Tibial nerve (tissue), 4 donors: Measurements from ENCODE around the gene SPTBN1. TPM values are rescaled to one million over a fixed set of nuclear protein-coding genes. Genes with fewer than 3 reads are reported as not detected.
A peak's percentile ranks its signal among the peaks of the same experiment; 100 is the strongest.

Experiments
- DNase-seq, 2 donors: peaks; one replicate each; pipeline ENCODE4 v3.0.0-alpha.2; 2019; ENCODE audit warnings: low spot score in 2 of 2
- H3K27ac ChIP-seq, 4 donors: fragments of 200-600 bp; sonication (generic) in 3 of 4; one replicate each; pipeline ENCODE4 v1.5.1; 2017 to 2019; ENCODE audit warnings: mild to moderate bottlenecking in 1 of 4
- H3K27me3 ChIP-seq, 2 donors: fragments of 200-600 bp; sonication (generic) in 1 of 2; one replicate each; pipeline versions ENCODE4 v1.5.1 to v1.6.0; 2017 to 2019
- H3K36me3 ChIP-seq, 3 donors: fragments of 200-600 bp; sonication (generic); one replicate each; pipeline ENCODE4 v1.5.1; 2018 to 2019
- H3K4me1 ChIP-seq, 4 donors: fragments of 200-600 bp; sonication (generic) in 3 of 4; one replicate each; pipeline ENCODE4 v1.5.1; 2017 to 2019
- H3K4me3 ChIP-seq, 4 donors: fragments of 200-600 bp; sonication (generic) in 3 of 4; one replicate each; pipeline ENCODE4 v1.5.1; 2017 to 2019; ENCODE audit warnings: mild to moderate bottlenecking in 1 of 4, moderate library complexity in 1 of 4
- H3K9me3 ChIP-seq, 4 donors: fragments of 200-600 bp; sonication (generic) in 3 of 4; one replicate each; pipeline ENCODE4 v1.5.1; 2017 to 2019
- CTCF ChIP-seq, 5 experiments: fragments of 200-600 bp in 3 of 5; fragments of 450-650 bp in 2 of 5; sonication (generic) in 3 of 5; IDR thresholded peaks; one replicate each; pipeline ENCODE4 v1.5.1; 2016 to 2019; ENCODE audit warnings: antibody characterized with exemption in 5 of 5, mild to moderate bottlenecking in 3 of 5, moderate library complexity in 2 of 5
- EP300 ChIP-seq, 2 donors: sonication (generic); formaldehyde crosslinking; IDR thresholded peaks; one replicate each; pipeline ENCODE4 v1.6.1; 2017; ENCODE audit warnings: antibody characterized with exemption in 2 of 2, mild to moderate bottlenecking in 1 of 2
- POLR2A ChIP-seq, 2 donors: fragments of 450-650 bp; IDR thresholded peaks; one replicate each; pipeline ENCODE4 v1.6.1; 2017; ENCODE audit warnings: antibody characterized with exemption in 2 of 2, mild to moderate bottlenecking in 2 of 2, moderate library complexity in 2 of 2
- WGBS, 2 donors: methylation state at CpG; one replicate each; pipeline ENCODE4 v1.1.5; 2018; 5-methylcytosine and 5-hydroxymethylcytosine counted together
- total RNA-seq, 4 donors: library from RNA; depleted of rRNA; stranded (reverse); fragments of >200 nt; gene quantifications; one replicate each; pipeline ENCODE4 v1.1.0, GENCODE V29; 2016

Gene SPTBN1
- total RNA-seq, 4 donors from 2014 or later, result 670 to 967 (median 890) TPM

GRCh38 chr2:54575379-54575888, 119.3 kb downstream of the SPTBN1 start:
- Histone ChIP-seq H3K4me1 (peaks cover 8 to 98% (median 96%) of the 10 kb centered on the region in 4 donors), H3K27ac (peak overlapping the region in 2 of 4 donors; percentile 80 to 91), H3K9me3 (no peaks in the 10 kb centered on the region), H3K36me3 (no peaks in the 10 kb centered on the region), H3K27me3 (no peaks in the 10 kb centered on the region), H3K4me3 (no peak overlapping the region)
- TF ChIP-seq POLR2A (IDR thresholded peaks at IDR 0.05) (no peak), CTCF (IDR thresholded peaks at IDR 0.05) (no peak), EP300 (IDR thresholded peaks at IDR 0.05) (no peak)
- DNase-seq, result no peak
- WGBS, 2 donors, result 83 to 88% methylated on average over 9 of the region's 9 CpGs

GRCh38 chr2:54577035-54577434, 120.9 kb downstream of the SPTBN1 start:
- Histone ChIP-seq H3K9me3 (no peaks in the 10 kb centered on the region), H3K36me3 (no peaks in the 10 kb centered on the region), H3K27me3 (no peaks in the 10 kb centered on the region), H3K4me3 (no peak overlapping the region), H3K4me1 (peaks cover 5 to 97% (median 93%) of the 10 kb centered on the region in 4 donors), H3K27ac (peak overlapping the region in 1 of 4 donors; percentile 23)
- TF ChIP-seq EP300 (IDR thresholded peaks at IDR 0.05) (no peak), CTCF (IDR thresholded peaks at IDR 0.05) (no peak), POLR2A (IDR thresholded peaks at IDR 0.05) (no peak)
- 37 to 41% methylated on average over 3 of the region's 3 CpGs for WGBS, 2 donors
- no peak for DNase-seq

- WGBS, 2 donors, result 20 to 34% methylated on average over 6 of the region's 6 CpGs
- H3K4me1 ChIP-seq, result peaks cover 5 to 97% (median 86%) of the 10 kb centered on the region in 4 donors
- H3K27ac ChIP-seq, result peak overlapping the region in 3 of 4 donors; percentile 4 to 59 (median 15)
Observed at GRCh38 chr2:54577944-54578647, 122.0 kb downstream of the SPTBN1 start.

GRCh38 chr2:54578648-54579045, 122.5 kb downstream of the SPTBN1 start:
- no peak for TF ChIP-seq POLR2A (IDR thresholded peaks at IDR 0.05)
- no peak for TF ChIP-seq CTCF (IDR thresholded peaks at IDR 0.05)
- no peak for TF ChIP-seq EP300 (IDR thresholded peaks at IDR 0.05)
- no peak for DNase-seq
- no peak overlapping the region for H3K4me3 ChIP-seq
- H3K4me1 ChIP-seq, result peaks cover 5 to 97% (median 83%) of the 10 kb centered on the region in 4 donors
- H3K27me3 ChIP-seq, result no peaks in the 10 kb centered on the region
- no peaks in the 10 kb centered on the region for H3K9me3 ChIP-seq
- peak overlapping the region in 2 of 4 donors; percentile 8 to 59 for H3K27ac ChIP-seq
- no peaks in the 10 kb centered on the region for H3K36me3 ChIP-seq

More at GRCh38 chr2:54577944-54578647, 122.0 kb downstream of the SPTBN1 start:
- Histone ChIP-seq H3K4me3 (no peak overlapping the region), H3K9me3 (no peaks in the 10 kb centered on the region), H3K27me3 (no peaks in the 10 kb centered on the region), H3K36me3 (no peaks in the 10 kb centered on the region)
- TF ChIP-seq EP300 (IDR thresholded peaks at IDR 0.05), result no peak
- no peak for TF ChIP-seq CTCF (IDR thresholded peaks at IDR 0.05)
- no peak for TF ChIP-seq POLR2A (IDR thresholded peaks at IDR 0.05)
- no peak for DNase-seq

- 62 to 67% methylated on average over 8 of the region's 8 CpGs for WGBS, 2 donors
- H3K36me3 ChIP-seq, result no peaks in the 10 kb centered on the region
- H3K4me1 ChIP-seq, result peaks cover 5 to 97% (median 82%) of the 10 kb centered on the region in 4 donors
- H3K27ac ChIP-seq, result peak overlapping the region in 3 of 4 donors; percentile 21 to 59 (median 40)
- H3K27me3 ChIP-seq, result no peaks in the 10 kb centered on the region
- H3K9me3 ChIP-seq, result no peaks in the 10 kb centered on the region
- no peak for TF ChIP-seq EP300 (IDR thresholded peaks at IDR 0.05)
- TF ChIP-seq POLR2A (IDR thresholded peaks at IDR 0.05), result no peak
- no peak for TF ChIP-seq CTCF (IDR thresholded peaks at IDR 0.05)
- H3K4me3 ChIP-seq, result no peak overlapping the region
- DNase-seq, result no peak
Observed at GRCh38 chr2:54579061-54579681, 123.0 kb downstream of the SPTBN1 start.
